GM03348 (cell line): ENCODE data around the gene NAV2.

Experiments
- DNase-seq: peaks from one replicate; pipeline ENCODE4 v3.0.0; 2012; ENCODE audit warnings: low spot score

NAV2 gene

DNA sequence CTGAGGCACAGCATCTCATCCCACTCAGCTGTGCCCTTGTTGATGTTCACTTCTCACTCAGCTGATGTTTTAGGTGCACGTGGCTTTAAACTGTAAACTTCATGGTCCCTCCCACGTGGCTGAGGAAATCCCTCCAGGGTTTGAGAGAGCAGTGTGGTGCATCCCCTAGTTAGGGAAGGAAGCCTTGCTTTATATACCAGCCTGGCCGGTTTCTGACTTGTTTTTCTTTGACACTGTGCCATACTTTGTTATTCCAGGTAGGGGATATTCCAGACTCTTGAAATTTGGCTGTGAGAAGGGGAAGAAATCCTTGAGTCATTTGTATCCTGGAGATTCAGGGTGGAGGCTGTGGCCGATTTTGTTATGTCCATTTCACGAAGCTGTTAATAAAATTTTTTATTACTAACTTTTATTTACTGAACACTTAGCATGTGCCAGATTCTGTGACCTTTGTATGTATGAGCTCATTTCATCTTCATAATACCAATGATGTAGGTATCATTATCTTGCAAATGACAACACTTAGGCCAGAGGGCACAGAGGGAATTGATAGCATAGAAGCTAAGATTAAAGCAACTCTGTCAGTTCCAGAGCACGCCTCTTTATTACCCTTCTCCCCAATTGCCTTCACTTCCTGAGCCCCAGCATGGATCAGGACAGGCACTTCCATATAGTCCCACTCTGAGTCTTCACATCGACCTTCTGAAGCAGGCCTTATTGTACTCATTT lies 116.6 kb downstream of the NAV2 start:
- no peak for DNase-seq

DNA sequence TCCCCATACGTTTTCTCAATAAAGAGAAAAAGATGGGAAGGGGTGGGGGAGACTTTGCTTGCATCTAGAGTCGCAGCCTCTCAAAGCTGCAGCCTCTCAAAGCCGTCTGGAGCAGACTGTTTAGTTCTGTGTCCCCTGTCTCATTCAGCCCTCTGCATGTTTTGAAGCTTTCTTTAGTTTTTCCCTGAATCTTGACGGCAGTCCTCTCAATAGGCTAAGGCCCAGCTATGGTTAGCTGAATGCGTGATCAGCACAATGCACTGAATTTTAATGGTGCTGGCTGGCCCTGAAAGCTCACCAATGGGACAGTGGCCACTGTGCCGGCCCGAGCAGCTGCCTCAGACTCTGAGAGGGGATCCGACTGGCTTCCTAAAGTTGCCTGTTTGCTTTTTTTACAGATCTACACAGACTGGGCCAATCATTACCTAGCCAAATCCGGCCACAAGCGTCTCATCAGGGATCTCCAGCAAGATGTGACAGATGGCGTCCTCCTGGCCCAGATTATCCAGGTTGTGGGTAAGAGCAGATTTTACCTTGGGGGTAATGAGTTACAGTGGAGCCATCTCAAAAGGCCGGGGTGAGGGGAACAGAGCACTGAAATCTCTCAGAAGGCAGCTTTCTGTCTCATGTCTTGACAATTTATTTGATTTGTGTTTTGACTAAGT lies 119.6 kb downstream of the NAV2 start:
- DNase-seq, result no peak

DNA sequence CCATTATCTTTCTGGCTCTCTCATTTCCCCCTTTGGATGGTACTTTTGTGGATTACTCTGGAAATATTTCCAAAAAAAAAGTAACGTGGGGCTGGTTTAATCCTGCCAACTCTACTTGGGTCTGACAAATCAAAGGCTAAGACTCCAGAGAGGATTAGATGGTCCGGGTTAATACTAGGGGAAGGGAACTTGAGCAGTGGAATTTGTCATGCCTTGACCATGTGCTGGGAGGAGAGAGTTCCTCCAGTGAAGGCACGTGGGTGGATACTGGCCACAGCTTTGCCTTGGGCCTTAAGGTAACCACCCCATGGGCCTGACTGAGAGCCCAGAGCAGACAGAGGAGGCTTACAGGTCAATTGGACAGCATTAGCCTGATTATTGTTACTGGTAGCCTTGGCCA lies 120.3 kb downstream of the NAV2 start:
- DNase-seq, result no peak

DNA sequence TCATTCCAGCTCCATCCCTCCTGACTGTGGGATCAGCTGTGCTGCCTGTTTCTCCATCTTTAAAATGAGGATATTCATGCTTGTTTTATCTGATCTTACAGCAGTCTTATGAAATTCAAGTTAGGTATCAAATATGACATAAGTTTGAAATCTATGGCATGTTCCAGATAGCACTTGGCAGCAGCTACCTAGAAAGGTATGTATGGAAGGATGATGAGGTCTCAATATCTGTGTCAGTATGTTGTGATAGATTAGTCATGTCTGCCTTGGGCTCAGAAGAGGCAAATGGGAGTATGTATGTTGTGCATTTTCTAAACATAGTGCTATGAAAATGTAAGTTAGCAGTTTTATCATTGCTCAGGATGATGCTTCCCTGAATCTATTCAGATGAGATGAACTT lies 122.1 kb downstream of the NAV2 start:
- DNase-seq, result no peak

DNA sequence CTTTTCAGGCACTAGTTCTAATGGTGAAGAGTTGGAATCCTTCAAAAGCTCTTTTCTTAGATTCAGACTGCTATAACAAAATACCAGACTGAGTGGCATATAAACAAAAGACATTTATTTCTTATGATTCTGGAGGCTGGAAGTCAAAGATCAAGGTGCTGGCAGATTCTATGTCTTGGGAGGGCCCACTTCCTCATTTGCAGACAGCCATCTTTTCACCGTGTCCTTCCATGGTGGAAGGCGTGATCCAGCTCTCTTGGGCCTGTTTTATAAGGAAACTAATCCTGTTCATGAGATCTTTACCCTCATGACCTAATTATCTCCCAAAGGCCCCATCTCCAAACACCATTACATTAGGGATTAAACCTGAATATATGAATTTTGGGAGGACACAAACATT lies 124.0 kb downstream of the NAV2 start:
- no peak for DNase-seq

DNA sequence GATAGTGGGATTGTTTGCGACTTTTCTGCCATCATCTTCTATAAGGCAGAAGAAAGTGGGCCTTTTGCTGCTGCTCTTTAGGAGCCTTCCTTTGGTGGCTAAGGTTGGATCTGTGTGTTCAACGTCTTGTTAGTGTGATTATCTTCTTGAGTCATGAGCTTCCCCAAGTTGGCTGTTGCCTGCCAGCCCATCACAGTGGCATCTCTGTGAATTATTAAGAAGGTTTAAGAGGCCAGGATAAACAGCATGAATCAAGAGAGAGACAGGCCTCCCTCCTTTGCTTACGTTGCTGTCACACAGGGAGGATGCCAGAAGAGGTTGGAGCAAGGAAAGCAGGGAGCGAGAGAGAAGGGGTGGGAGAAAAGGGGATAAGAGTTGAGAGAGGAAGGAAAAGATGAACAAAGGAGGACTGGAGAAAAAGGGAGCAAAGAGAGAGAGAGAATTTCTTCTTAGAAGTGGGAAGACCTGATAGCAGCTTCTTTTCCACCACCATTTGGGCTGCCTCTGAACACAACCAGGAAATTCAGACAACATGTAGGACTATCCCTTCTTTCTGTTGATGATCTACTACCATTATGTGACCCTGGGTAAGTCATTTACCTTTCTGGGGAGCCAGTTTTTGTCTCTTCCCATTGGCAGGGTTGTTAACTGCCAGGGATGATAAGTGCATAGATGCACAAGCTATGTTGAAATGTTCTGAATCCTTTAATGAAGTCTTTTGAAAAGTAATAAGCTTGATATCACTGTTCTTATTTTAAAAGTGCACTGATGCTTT lies 126.5 kb downstream of the NAV2 start:
- DNase-seq, result no peak

DNA sequence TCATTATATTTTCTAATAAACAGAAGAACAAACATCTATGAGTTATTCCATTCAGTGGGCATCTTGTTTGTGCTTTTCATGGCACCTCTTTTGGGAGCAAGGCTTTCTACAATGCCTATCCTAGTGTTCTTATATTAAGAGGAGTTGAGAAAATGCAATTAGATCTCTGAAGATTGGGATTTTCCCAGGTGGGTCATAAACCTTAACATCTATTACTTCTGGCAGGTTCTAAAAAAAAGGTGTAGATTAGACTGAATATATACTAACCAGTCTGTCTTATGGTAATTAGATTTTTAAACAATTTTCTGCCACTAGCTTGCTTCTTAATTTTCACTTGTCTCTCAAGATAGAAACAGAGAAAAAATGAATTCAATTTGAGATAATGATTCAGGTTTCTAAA lies 128.3 kb downstream of the NAV2 start:
- no peak for DNase-seq

- DNase-seq, result no peak
Measured at GRCh38 chr11:19842505-19842904, 129.9 kb downstream of the NAV2 start.

DNA sequence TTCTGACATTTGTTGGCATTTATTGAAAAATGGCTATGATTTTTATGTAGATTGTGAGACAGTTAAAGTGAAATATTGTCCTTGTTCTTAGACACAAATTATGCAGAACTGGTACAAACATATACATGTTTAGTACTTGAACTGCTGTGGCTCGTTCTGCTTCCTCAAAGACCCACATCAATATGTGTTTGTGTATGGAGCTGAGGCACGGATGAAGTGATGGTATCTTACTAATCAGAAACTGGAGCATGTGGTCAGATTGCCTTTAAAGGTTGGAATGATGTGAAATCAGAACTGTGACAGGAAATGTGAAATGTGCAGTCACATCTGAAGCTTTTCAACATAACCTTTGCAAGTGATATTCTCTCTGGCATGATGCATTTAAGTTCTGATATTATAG lies 130.4 kb downstream of the NAV2 start:
- no peak for DNase-seq

DNA sequence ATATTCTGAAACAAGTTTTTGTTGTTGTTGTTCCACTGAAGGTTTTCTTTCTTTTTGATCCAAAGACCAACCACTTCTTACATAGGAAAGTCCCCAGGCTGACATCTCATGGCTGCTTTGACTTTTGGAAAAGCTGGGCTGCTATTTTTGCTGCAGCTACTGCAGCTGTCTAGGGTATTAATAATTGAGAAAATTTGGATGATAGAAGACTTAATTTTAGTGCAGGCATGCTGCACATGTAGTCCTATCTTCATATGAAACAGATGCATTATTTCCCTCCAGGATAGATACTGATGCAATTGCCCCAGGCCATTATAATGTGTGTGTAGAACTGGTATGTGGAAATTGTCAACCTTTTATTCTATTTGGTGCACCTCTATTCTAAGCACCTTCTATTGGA lies 131.4 kb downstream of the NAV2 start:
- DNase-seq, result no peak

DNA sequence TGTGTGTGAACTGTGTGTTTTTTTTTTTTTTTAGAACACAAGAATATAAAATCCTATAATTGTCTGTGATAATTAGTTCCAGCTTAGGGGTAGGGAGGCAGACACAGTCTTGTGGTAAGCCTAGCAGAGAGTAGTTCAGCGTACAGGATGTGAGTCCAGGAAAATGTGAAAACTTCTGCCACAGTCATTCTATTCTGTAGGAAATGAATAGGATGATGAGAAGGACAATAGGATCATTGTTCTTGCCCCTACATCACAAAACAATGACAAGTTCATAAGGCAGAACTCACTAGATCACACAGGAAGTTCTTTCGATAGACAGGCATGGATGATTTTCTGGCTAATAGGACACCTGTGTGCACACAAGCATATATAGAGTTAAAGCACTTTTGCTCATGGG lies 132.2 kb downstream of the NAV2 start:
- DNase-seq, result no peak

DNA sequence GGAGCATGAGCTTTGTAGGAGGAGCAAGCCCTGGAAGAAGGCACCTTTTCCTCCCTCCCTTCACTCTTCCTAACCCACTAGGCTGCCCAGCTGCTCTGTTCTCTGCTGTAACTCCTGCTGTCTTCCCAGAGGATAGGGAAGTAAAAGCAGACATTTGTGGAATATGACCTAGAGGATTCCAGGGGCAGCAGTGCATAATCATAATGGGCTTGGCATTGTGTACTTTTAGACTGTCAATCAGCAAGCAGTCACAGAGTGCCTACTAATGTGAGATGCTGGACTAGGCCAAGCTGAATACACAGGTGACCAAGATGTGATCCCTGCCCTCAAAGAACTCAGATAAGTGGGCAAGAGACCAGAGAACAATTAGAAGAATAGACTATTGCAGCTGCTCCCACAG lies 133.0 kb downstream of the NAV2 start:
- DNase-seq, result no peak

- no peak for DNase-seq
Measured at GRCh38 chr11:19846654-19847305, 134.1 kb downstream of the NAV2 start.

- no peak for DNase-seq
Measured at GRCh38 chr11:19848219-19848618, 135.6 kb downstream of the NAV2 start.

DNA sequence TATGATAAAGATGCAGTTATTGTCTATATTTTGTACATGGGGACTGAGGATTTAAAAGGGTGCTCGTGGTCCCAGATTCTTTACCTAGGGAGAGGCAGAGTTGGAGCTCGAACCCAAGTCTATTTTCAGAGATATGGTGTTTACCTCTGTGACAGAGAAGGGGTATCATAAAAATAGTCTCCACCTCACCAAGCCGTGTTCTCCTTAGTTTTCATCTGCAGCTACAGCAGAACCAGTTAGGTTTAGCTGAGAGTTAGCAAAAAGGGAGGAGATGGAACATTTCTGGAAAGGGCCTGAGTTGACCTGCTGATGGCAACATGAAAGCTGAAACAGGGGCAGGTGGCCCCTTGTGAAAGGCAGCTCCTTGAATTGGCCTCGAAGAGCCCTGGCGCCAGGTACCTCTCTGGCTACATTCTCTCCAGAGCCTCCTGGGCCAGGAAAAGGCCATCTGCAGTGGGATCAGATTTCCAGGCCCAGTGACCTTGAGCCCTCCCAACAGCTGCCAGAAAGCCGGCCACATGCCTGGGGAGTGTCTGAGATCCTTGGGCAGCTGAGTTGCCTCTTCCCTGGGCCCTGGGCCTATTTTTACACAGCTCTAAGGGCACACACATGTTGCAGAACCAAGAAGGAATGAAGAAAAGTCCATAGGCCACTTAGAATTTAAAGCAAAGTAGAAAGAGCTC lies 136.6 kb downstream of the NAV2 start:
- peak; percentile 38 for DNase-seq

DNA sequence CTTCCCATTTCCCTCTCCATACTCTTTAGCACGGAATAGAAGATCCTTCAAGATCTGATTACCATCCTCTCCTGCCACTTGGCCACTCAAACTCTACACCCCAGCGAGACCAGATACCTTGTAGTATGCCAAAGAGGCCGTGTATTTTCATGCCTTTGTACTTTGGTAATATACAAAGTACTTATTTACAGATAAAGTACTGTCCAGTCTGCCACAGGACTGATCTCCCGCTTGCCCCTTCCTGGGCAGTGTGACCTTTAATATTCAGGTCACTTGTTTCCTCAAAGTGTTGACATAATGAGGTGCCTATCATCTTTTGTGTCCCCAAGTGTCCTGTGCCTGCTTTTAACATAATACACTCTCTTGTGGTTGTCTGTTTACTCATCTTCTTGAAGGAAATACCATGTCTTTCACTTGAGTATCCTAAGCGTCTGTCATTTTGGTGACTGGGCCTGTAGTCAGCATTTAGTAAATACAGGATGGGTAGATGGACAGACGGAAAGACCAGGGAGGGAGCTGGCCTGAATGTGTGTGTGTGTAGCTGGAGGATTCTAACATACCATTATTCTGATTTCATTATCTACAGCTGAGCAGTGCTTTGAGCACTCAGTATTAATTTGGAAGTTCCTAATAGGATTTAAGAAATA lies 137.4 kb downstream of the NAV2 start:
- DNase-seq, result no peak

GRCh38 chr11:19852288-19852687 lies 139.7 kb downstream of the NAV2 start:
- DNase-seq, result no peak

GRCh38 chr11:19853016-19853415 lies 140.4 kb downstream of the NAV2 start:
- peak; percentile 47 for DNase-seq

DNA sequence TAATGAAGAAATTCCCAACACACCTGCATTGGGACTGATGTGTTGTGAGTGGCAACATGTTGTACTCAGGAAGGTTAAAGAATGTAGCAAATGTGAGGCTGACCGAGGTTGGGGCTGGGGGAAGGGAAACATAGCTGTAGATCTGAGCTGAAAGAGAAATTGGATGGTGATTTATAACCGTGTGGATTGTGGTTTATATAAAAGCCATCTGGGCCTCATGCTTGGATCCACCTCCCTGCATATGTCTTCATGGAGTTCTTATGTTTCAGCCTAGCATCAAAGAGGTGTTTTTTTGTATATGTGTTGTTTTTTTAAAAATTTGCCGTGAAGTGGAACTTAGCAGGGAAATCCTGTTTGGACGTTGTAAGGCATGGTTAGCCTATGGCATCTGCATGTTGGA lies 141.3 kb downstream of the NAV2 start:
- DNase-seq, result no peak

DNA sequence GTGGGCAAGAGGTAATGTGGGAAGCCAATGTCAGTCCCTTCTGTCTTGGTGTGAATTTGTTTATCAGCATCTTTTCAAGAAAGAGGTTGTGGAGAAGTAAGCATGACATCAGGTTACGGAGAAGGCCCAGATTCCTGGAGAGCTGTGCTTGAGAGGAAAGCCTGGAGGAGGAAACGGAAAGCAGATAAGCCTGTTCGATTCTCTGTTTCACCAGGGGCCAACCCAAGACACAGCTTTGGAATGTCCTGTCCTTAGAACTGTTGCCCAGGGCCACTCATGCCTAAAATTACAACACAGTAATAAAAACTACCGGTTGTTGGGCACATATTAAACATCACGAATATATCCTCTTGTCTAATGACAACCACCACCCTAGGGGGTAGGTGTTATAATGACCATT lies 148.5 kb downstream of the NAV2 start:
- DNase-seq, result no peak

DNA sequence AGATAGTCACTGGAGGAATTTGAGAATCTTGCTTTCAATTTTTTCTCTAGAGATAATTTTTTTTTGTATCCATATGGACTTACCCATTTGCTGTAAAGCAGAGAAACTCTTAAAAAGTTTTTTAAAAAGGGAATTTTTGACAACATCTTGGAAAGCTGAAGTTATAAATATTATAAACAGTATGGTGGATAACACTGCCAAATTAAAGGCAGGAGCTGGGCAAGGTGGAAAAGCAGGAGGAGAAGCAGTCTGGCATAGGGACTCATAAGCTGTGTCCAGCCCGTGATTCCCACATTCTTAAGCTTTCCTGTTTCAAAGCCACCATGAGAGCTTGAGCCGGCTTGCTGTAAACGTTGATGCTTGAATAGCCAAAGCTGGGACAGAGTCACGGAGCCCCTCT lies 149.5 kb downstream of the NAV2 start:
- DNase-seq, result no peak
